Neural progenitor cell (in vitro differentiated cells): ENCODE measurements around the gene LAGE3. TPM values are rescaled to one million over a fixed set of nuclear protein-coding genes. Genes with fewer than 3 reads are reported as not detected.

Experiments
- DNase-seq: peaks from one replicate; pipeline ENCODE4 v3.0.0-alpha.2; 2016; ENCODE audit warnings: low spot score
- H2AFZ ChIP-seq: fragments of 200-600 bp; sonication (generic); replicated peaks from 2 replicates; pipeline ENCODE4 v1.6.1; 2016; ENCODE audit warnings: antibody characterized with exemption
- H3F3A ChIP-seq: fragments of 200-600 bp; sonication (generic); 2 replicates; pipeline ENCODE4 v1.6.1; 2016; ENCODE audit warnings: antibody characterized with exemption, low read depth
- H3K27ac ChIP-seq: fragments of 200-600 bp; sonication (generic); 2 replicates; pipeline ENCODE4 v1.5.1; 2016; ENCODE audit warnings: mild to moderate bottlenecking
- H3K27me3 ChIP-seq: fragments of 200-600 bp; sonication (generic); 2 replicates; pipeline ENCODE4 v1.6.1; 2016; ENCODE audit warnings: mild to moderate bottlenecking, moderate library complexity
- H3K36me3 ChIP-seq: fragments of 200-600 bp; sonication (generic); 2 replicates; pipeline ENCODE4 v1.5.1; 2016
- H3K4me1 ChIP-seq: fragments of 200-600 bp; sonication (generic); 2 replicates; pipeline ENCODE4 v1.6.1; 2016; ENCODE audit warnings: mixed run types
- H3K4me2 ChIP-seq: fragments of 200-600 bp; sonication (generic); 2 replicates; pipeline ENCODE4 v1.6.1; 2016
- H3K4me3 ChIP-seq: fragments of 200-600 bp; sonication (generic); 2 replicates; pipeline ENCODE4 v1.5.1; 2016
- H3K79me2 ChIP-seq: fragments of 200-600 bp; sonication (generic); 2 replicates; pipeline ENCODE4 v1.6.1; 2016; ENCODE audit warnings: low read depth
- H3K9ac ChIP-seq: fragments of 200-600 bp; sonication (generic); 2 replicates; pipeline ENCODE4 v1.6.1; 2016
- H3K9me3 ChIP-seq: fragments of 200-600 bp; sonication (generic); 2 replicates; pipeline ENCODE4 v1.5.1; 2016; ENCODE audit warnings: low read depth
- H4K20me1 ChIP-seq: fragments of 200-600 bp; sonication (generic); 2 replicates; pipeline ENCODE4 v1.6.1; 2016; ENCODE audit warnings: low read depth
- H3K27ac Mint-ChIP-seq: 3 replicates; pipeline ENCODE4 v1.8.0; 2021; ENCODE audit warnings: mixed read lengths
- H3K27me3 Mint-ChIP-seq: 2 replicates; pipeline ENCODE4 v1.8.0; 2022; ENCODE audit warnings: low read depth, mild to moderate bottlenecking, inconsistent platforms, moderate library complexity, mixed read lengths; ENCODE audit not compliant: insufficient read depth
- H3K36me3 Mint-ChIP-seq: 3 replicates; pipeline ENCODE4 v1.8.0; 2021; ENCODE audit warnings: mixed read lengths
- H3K4me1 Mint-ChIP-seq: 3 replicates; pipeline ENCODE4 v1.8.0; 2021; ENCODE audit warnings: mixed read lengths
- H3K4me3 Mint-ChIP-seq: 3 replicates; pipeline ENCODE4 v1.8.0; 2021; ENCODE audit warnings: mild to moderate bottlenecking, moderate library complexity, mixed read lengths
- H3K9me3 Mint-ChIP-seq: 3 replicates; pipeline ENCODE4 v1.8.0; 2020; ENCODE audit warnings: mixed read lengths
- EZH2 ChIP-seq: fragments of 200-600 bp; sonication (generic); IDR thresholded peaks from 2 replicates; pipeline ENCODE4 v1.6.1; 2017; ENCODE audit warnings: antibody characterized with exemption, mild to moderate bottlenecking, moderate library complexity
- EZH2phosphoT487 ChIP-seq: fragments of 200-600 bp; sonication (generic); IDR thresholded peaks from 2 replicates; pipeline ENCODE4 v1.6.1; 2017; ENCODE audit warnings: antibody characterized with exemption
- total RNA-seq: library from RNA; depleted of rRNA; stranded (reverse); fragments of >200 nt; gene quantifications from 2 replicates; pipeline ENCODE4 v1.2.3, GENCODE V29; 2015; ENCODE audit warnings: low replicate concordance
- TF ChIP-seq, protein P1 (sequence below): fragments of 200-600 bp; sonication (generic); IDR thresholded peaks from 2 replicates; pipeline ENCODE4 v1.5.1; 2017; ENCODE audit warnings: antibody characterized with exemption, mild to moderate bottlenecking

LAGE3 gene
- total RNA-seq, 1 donor from 2014 or later, result 7.6 TPM

DNA sequence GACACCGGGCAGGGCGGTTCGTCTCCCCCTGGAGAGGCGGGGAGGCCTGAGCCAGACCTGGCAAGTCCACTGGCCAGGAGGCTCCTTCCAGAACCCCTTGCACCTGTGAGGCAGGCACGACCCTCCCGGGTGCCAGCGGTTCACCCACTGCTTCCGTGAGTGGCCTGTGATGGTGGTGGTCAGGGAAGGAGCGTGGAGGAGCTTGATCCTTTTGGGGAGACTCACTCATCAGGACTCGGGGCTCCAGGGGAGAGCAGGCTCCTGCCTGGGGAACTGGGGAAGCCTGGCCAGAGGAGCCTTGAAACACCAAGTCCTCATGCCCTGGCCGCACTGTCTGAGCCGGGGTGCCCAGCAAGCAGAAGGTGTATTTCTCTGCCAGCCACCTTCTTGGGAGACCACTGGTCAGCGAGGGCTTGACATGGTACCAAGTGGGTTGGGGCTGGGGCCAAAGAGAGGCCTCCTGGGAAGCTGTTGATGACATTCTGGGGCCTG lies 34.3 kb downstream of the LAGE3 start:
- Mint-ChIP-seq H3K4me1 (peaks cover 6% of the 10 kb centered on the region), H3K27me3 (peaks cover 13% of the 10 kb centered on the region), H3K27ac (no peak overlapping the region), H3K9me3 (peaks cover 16% of the 10 kb centered on the region), H3K4me3 (peak overlapping the region; percentile 30), H3K36me3 (peaks cover 7% of the 10 kb centered on the region)
- Histone ChIP-seq H2AFZ (no peak overlapping the region), H3K9me3 (no peaks in the 10 kb centered on the region), H3K4me1 (no peaks in the 10 kb centered on the region), H3K9ac (no peak overlapping the region), H4K20me1 (peaks cover 28% of the 10 kb centered on the region), H3F3A (peaks cover 11% of the 10 kb centered on the region), H3K4me3 (peak overlapping the region; percentile 64), H3K27me3 (no peaks in the 10 kb centered on the region), H3K79me2 (peaks cover 22% of the 10 kb centered on the region), H3K27ac (no peak overlapping the region), H3K36me3 (no peaks in the 10 kb centered on the region), H3K4me2 (peak overlapping the region; percentile 86)
- DNase-seq, result no peak
- TF ChIP-seq EZH2, result no peak

DNA sequence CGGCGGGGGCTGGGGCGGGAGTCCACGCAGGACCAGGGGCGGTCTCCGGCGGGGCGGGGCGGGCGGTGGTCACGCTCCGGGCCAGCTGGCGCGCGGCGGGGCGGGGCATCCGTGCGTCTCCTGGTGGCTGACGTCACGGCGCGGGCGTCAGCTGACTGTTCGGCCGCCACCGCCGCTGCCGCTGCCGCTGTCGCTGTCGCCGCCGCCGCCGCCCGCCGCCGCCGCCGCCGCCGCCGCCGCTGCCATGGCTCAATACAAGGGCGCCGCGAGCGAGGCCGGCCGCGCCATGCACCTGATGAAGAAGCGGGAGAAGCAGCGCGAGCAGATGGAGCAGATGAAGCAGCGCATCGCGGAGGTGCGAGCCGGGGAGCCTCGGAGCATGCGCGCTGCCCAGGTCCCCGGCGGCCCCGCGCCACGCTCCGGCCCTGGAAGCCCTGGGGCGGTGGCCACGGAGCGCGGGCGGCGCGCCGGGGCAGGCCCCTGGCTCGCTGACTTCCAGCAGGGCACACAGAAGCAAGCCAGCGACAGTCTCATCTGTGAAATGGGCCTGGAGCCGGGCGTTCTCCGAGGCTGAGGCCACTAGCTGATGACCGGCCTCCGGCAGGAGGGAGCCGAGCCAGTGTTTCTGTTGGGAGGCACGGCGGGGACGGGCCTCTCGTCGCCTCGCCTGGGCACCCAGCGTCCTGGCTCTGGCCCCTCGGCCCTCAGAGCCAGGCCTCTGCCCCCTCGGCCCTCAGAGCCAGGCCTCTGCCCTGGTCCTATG lies 34.9 kb downstream of the LAGE3 start, which contains the start of gene FAM50A:
Gene FAM50A, plus strand, starts transcription at position 150 of the 763 bp plus-strand sequence. Its CDS starts 95 bp downstream, at position 245.
- H3K36me3 Mint-ChIP-seq, result peaks cover 7% of the 10 kb centered on the region
- Histone ChIP-seq H3K4me2 (peak within 1 kb of the TSS; percentile 86), H4K20me1 (peaks cover 34% of the 10 kb centered on the region), H2AFZ (peak within 1 kb of the TSS; percentile 22), H3K79me2 (peaks cover 28% of the 10 kb centered on the region), H3K4me3 (peak within 1 kb of the TSS; percentile 64), H3K27me3 (no peaks in the 10 kb centered on the region), H3K27ac (no peak within 1 kb of the TSS), H3F3A (peaks cover 11% of the 10 kb centered on the region), H3K4me1 (no peaks in the 10 kb centered on the region), H3K9me3 (no peaks in the 10 kb centered on the region), H3K36me3 (no peaks in the 10 kb centered on the region), H3K9ac (no peak within 1 kb of the TSS)
- H3K27me3 Mint-ChIP-seq, result peaks cover 12% of the 10 kb centered on the region
- peak within 1 kb of the TSS; percentile 83 for H3K4me3 Mint-ChIP-seq
- H3K9me3 Mint-ChIP-seq, result peaks cover 16% of the 10 kb centered on the region
- H3K4me1 Mint-ChIP-seq, result peaks cover 6% of the 10 kb centered on the region
- TF ChIP-seq EZH2, result no peak
- TF ChIP-seq, protein P1, sequence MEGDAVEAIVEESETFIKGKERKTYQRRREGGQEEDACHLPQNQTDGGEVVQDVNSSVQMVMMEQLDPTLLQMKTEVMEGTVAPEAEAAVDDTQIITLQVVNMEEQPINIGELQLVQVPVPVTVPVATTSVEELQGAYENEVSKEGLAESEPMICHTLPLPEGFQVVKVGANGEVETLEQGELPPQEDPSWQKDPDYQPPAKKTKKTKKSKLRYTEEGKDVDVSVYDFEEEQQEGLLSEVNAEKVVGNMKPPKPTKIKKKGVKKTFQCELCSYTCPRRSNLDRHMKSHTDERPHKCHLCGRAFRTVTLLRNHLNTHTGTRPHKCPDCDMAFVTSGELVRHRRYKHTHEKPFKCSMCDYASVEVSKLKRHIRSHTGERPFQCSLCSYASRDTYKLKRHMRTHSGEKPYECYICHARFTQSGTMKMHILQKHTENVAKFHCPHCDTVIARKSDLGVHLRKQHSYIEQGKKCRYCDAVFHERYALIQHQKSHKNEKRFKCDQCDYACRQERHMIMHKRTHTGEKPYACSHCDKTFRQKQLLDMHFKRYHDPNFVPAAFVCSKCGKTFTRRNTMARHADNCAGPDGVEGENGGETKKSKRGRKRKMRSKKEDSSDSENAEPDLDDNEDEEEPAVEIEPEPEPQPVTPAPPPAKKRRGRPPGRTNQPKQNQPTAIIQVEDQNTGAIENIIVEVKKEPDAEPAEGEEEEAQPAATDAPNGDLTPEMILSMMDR, result no peak
- no peak for TF ChIP-seq EZH2phosphoT487
- no peak within 1 kb of the TSS for H3K27ac Mint-ChIP-seq
- DNase-seq, result peak; percentile 86

DNA sequence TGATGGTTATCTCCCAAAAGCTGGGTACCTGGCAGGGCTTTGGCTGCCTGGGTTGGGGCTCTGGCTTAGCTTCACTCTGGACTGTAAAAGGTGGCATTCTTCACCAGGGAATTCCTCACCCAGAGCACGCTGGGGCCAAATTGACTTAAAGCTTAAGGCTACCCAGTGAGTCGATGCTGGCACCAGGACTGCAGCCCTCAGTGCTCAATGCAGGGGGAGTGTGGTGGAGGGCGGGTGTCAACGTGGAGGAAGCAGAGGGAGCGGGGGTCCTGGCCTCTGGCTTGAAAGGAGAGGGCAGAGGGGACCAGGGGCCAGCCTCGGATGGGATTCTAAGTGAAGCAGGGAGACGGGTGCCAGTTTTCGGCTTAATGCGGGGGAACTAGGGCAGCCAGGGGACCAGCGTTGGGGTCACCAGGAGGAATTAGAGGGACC lies 35.6 kb downstream of the LAGE3 start:
- Histone ChIP-seq H3F3A (peaks cover 11% of the 10 kb centered on the region), H3K9me3 (no peaks in the 10 kb centered on the region), H4K20me1 (peaks cover 41% of the 10 kb centered on the region), H3K79me2 (peaks cover 35% of the 10 kb centered on the region), H3K27me3 (no peaks in the 10 kb centered on the region), H2AFZ (no peak overlapping the region), H3K36me3 (no peaks in the 10 kb centered on the region), H3K4me2 (peak overlapping the region; percentile 78), H3K4me1 (no peaks in the 10 kb centered on the region), H3K9ac (no peak overlapping the region), H3K4me3 (peak overlapping the region; percentile 64), H3K27ac (no peak overlapping the region)
- Mint-ChIP-seq H3K4me3 (peak overlapping the region; percentile 83), H3K4me1 (peaks cover 6% of the 10 kb centered on the region), H3K36me3 (peaks cover 6% of the 10 kb centered on the region), H3K27me3 (peaks cover 10% of the 10 kb centered on the region), H3K9me3 (peaks cover 18% of the 10 kb centered on the region), H3K27ac (no peak overlapping the region)
- DNase-seq, result peak; percentile 57
- TF ChIP-seq, protein P1, result no peak
- no peak for TF ChIP-seq EZH2
